NCI-H2171 treated with DMSO at 0.1 percent for 48 hours (cell line): ENCODE data around the gene ITGA5.
A peak's percentile ranks its signal among the peaks of the same experiment; 100 is the strongest.
"Not testable (repeated sequence)": the region's sequence is repeated elsewhere in the genome, so short reads cannot be mapped to it uniquely, and the experiment has no call there.

ENCODE experiments used
- DNase-seq: peaks from one replicate; lab custom pipeline; 2025; lab: John Stamatoyannopoulos, UW

Gene ITGA5

DNA sequence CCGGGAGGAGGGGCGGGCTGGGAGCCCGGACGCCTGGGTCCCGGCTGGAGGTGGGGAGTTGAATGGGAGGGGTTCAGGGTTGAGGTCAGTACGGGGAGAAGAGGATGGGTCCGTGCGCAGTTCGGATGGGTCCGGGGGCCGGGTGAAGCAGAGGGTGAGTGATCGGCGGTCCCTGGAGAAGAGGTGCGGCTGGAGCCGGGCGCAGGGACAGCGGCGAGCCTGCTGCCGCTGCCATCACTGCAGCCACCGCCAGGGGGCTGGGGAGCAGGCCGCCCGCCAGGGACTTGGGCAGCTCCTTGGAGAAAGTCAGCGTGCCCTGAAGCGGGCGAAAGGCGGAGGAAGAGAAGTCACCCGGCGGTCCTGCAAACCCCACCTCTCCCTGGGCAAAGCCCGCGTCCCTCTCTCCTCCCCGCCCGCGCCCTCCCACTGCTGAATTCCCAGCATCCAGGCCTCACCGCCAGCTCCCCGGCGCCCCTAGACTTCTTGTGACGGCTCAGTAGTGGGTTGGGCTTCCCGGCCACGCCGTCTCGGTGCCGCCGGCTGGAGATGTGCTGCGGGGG, 48.8 kb downstream of the ITGA5 start:
- no peak for DNase-seq

DNA sequence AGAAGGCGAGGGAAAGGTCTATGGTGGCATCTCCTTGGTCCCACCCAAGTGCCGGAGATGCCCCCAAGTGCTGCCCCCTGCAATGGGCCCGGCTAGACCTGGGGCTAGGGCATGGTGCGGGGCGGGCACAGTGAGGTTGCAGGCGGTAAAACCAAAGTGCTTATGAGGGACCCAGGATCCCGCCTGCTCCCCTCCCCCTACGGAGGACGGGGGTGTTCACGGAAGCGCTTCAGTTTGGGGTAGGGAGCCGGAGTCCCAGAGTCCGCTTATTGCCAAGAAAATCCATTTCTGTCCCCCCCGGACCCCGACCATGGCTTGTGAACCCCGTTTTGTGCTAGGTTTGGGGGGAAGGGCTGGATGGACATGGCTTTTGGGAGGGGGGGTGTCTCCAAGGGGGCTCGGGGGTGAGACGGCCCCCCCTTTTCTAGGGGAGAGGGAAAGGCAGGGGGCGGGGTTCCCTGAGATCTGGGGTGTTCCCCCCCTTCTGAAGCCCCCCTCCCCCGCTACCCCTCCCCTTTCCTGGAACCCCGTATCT, 49.4 kb downstream of the ITGA5 start:
- DNase-seq = no peak

DNA sequence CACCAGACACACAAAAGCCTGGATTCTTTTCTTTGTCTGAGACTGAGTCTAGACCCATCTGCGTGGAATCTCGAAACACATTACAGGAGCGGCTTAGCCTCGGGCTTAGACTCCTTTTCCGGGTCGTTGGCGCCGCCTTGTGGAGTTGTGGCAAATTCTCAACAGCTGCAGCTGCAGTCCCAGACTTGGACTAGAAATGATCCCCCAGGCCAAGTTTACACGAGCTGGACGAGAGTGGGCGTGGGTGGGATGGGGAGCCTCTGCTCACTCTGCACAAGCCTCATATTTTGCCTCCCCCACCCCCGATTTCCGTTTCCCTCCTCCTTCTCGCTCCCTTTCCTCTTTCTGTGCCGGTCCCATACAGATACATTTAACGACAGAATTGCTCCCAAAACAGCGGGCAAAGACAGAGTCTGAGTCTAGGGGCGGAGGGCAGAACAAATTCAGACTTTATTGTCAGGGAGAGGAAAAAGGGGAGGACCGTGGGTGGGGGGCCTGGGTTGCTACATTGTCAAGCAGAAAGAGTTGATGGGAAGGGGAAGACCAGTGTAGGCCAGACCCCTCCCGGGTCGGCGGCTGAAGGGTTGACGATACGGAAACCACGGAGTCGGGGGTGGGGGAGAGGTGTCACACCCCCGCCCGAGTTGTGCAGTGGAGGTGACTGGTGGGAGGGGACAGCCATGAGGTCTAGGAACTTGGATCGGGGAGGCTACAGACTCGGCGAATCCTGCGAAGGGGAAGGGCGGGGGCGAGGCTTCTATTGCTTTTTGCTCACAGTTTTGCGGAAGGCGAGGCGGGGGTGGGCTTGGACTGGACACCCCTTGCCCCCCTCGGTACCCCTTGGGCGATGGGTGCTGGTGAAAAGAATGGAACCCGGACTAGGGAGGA, 50.1 kb downstream of the ITGA5 start:
- peak; percentile 82 for DNase-seq

DNA sequence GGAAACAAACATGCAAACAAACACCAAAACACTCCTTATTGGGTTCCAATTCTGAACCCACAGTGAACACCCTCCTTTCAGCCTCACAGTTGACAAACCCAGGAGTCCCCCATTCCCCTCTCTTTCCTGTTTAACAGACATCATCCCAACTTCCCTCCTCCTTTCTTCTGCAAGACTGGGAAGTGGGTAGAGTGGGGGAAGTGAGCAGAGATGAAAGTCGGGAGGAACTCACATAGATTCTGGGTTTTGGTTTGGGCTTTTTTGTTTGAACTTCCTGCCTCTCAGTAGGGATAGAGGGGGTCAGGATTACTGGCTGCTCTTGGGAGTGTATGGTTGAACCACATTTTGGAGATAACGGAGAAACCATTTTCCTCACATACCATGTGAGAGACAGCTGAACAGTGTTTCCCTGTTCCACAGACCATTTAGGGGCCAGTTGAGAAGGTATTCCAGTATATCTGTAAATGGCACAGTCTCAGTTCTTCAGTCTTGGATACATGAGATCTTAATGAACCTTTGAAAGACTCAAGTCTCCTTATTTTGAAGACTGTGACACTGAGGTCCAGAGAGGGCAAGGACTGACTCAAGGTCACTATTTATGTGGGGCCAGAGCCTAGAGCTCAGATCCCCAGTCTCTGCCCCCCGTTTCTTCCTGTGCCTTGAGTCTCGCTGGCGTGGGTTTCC, 50.9 kb downstream of the ITGA5 start:
- DNase-seq = no peak

DNA sequence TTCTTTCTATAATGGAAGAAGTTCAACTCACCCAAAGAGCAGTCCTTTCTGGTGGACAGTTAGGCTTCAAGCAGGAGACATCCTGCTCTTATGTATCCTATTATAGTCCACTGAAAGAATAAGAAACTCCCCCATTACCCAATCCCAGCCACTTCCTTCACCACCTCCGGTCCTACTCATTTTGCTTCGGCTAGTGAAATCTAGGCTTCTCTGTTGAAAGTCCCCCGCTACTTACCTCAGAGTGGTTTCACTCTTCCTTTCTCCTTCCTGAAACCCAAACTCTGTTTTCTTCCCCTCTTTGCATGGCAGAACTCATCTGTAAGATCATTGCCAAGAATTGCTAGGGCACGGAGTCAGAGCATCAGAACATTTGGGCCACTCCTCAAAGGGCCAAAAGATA, 54.7 kb downstream of the ITGA5 start, which contains the start of gene GPR84:
TSS of gene GPR84 (minus strand) at position 74 of the 400 bp plus-strand sequence. CDS start 635 bp downstream, outside the sequence.
- no peak for DNase-seq

DNA sequence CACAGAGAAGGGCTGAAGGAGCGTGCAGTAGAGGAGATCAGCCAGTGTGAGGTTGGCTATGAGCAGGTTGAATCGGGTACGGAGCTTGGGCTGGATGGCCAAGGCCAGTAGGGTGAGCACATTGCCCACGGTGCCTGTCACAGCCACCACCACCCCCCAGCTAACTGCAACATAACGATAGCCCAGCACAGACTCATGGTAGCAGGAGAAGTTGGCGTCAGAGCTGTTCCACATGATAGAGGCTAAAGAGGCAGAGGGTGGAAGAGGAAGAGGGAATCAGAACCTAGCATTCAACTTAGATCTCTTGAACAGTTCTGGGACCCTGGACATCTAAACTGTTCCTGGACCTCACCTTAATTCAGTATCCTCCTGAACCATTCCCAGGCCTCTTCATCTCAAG, 55.4 kb downstream of the ITGA5 start:
- DNase-seq = no peak

DNA sequence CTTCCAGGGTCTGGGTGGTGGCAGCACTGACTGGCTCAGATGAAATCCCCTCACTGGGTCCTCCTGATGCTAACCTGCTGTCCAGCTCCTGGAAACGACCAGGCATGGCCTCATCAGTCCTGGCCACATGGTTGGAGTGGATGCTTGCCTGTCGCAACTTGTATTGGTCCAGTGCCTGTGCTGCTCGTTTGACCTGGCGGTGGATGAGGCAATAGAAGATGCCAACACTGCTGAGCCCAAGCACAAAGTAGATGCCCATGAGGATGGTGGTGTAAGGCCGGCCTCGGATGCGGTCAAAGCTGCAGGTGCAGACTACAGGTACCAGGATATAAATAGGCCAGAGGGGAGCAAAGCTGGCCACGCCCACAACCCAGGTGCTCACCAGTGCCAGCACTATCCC, 56.0 kb downstream of the ITGA5 start:
- DNase-seq = no peak

DNA sequence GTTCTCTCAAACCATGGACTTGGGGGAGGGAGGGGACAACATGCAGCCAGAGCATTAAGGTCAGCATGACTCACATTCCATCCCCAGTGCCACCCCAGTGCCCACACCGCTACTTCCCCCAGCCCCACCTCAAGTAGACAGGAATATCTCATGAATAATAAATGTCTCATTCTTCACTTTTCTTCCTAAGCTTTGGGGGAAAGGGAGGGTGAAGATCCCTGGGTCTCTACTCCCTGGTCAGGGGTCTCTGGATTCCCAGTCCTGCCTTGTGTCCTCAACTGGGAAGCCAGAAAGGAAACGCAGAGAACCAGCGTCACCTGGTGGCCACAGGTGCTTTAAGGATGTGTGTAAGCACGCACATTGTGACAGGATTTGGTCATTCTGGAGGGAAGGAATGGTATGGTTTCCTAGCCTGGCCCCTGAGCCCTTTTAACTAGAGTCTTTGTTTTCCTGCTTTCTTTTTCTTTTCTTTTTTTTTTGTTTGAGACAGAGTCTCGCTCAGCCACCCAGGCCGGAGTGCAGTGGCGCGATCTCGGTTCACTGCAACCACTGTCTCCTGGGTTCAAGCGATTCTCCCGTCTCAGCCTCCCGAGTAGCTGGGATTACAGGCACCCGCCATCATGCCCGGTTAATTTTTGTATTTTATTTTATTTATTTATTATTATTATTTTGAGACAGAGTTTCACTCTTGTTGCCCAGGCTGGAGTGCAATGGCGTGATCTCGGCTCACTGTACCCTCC, 58.2 kb downstream of the ITGA5 start:
- DNase-seq = peak; percentile 70

DNA sequence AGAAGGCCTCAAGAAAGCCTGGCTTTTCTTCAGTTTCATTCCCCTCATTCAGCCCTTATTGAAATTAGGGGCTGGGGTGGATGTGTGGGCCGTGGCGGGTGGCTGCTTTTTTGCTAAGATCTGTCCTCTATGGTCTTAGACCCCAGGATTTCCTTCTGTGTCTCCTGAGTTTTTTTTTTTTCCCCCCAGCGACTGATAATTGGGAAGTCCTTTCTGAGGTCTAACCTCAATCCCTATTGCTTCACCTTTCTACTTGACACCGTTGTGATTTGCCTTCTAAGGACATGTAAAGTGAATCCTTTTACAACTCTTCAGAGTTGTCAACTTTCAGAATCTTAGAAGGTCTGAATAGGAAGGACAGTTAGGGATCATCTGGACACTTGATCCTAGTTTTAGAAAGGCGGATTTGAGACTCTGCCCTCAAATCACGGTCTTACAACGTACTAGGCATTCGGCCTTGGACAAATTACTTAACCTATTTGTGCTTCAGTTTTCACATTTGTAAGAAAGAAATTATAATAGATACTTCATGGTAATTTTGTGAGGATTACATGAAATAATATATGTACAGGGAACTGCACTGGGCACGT, 59.2 kb downstream of the ITGA5 start:
- peak; percentile 56 for DNase-seq

DNA sequence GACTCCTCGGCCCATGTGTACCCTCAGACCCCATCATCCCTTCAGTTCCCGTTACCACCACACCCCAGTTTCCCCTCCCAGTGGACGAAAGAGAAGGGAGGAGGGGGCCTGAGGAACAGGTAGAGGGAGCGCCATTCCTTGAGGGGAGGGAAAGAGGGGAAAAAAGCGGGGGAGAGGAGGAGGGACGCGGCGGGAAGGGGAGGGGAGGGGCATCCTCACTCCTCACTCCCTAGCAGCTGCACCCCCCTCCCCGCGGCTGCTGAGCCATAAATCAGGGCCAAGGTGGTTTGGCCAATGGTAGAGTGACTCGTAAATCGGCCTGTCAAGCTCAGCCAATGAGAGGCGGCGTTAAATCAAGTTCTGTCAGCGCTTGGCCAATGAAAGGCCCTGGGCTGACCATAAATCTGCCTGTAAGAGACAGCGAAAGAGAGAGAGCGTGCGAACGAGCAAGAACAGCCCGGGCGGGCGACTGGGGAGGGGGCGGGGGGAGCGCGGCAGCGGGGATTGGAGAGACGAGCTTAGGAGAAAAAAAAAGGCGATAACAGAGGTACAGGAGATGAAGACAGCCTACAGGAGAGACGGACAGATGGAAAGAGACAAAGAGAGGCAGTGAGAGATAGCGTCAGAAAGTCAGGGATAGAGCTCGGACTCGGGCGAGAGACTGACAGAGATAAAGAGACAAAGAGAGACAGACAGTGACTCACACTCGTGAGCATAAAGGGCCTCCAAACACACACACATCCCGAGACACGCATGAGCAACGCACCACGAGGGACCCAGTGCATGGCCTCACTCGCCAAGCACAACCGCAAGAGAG, 59.9 kb downstream of the ITGA5 start:
- peak; percentile 100 for DNase-seq

DNA sequence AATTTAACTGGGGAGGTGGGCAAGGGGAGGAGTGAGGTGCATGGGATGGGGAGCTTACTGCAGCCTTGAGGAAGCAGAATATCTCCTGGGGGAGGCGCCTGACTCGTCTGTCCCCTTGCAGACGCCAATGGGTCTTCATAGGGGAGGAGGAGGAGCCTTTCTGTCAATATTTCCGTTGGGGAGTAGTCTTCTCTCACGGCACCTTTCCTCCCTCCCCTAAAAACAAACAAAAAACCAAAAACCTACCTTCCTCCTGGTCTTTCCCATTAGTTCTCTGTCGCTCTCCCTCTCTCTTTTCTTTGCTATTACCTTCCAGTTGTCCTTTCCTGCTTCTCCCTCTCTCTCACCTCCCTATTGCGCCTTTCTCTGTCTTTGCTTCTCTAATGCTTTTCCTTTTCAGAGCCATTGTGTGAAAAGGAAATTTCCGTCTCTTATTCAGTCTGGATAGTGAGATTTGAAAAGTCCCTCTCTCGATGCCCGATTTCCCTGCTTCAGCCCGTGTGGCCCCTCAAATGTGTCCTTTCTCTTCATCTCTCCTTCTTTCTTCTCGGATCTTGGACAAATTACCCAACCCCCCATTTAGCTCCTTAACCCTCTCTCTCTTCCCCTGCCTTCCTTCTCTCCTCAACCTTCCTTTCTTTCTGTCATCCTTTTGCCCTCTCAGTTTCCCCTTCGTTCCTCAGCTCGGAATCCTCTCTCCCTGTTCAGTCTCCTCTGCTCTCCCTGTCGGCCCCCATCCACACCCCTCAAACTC, 60.7 kb downstream of the ITGA5 start:
- peak; percentile 43 for DNase-seq

DNA sequence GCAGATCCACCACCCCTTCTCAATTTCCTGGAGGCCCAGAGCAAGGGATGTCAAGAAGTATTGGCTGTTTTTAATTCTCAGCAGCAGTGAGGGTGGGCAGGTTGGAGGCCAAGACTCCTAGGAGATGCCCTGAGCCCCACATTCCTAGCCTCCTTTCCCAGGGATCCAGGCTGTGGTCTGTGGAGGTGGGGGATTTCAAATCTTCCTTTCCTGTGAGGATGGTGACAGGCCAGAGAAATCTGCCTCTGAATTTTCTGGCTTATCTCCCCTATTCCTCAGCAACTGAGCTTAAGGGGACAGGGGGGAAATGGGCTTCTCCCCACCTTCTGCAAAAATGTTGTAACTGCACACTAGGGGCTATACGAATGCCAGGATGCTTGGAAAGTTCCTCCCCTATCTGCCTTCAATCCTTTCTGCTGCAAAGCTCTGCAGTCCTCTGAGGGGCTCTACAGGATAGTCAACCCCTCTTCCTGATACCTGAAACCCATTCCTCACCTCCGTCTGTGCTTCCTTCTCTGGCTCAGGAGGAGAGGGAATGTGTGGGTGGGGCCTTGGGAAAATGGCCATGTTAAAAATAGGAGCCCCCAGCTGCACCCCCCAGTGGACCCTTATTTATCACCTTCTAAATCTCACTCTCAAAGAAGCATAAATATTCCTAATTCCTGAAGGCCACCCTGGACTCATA, 61.4 kb downstream of the ITGA5 start:
- no peak for DNase-seq

DNA sequence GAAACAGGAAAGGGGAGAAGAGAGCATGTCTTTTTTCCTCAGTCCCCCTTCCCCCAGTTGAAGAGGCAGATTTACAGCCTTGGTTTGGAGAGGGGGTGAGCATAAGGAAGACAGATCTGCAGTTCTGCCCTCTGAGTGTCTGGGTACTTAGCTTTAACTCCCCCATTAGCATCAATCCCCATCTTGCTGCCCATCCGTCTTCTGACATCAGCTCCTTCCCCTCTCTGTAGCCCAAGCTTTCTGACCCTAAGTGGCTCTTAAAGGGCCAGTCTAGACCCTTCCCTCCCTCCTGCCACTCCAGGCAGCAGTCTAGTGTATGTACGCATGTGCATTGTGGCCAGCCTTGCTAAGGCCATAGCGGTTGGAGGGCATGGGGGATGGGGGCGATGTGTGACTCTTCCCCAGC, 62.1 kb downstream of the ITGA5 start:
- no peak for DNase-seq

DNA sequence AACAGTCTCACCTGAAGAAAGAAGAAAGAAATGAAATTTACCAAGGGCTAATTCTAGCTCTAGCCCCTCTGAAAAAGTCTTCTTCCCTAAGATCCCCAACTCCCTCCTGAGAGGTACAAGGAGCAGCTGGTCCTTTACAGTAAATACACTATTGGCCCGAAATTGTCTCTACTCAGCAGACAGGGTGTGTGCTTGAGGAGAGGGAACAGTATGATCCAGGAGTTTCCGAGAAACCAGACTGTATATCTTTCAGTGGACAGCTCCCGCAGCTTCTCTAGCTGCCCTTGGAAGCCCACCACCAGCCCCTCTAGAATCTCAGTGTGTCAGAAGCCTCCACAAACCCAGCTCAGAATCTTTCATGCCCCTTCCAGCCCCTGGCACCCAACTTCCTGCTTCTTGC, 62.8 kb downstream of the ITGA5 start:
- no peak for DNase-seq

DNA sequence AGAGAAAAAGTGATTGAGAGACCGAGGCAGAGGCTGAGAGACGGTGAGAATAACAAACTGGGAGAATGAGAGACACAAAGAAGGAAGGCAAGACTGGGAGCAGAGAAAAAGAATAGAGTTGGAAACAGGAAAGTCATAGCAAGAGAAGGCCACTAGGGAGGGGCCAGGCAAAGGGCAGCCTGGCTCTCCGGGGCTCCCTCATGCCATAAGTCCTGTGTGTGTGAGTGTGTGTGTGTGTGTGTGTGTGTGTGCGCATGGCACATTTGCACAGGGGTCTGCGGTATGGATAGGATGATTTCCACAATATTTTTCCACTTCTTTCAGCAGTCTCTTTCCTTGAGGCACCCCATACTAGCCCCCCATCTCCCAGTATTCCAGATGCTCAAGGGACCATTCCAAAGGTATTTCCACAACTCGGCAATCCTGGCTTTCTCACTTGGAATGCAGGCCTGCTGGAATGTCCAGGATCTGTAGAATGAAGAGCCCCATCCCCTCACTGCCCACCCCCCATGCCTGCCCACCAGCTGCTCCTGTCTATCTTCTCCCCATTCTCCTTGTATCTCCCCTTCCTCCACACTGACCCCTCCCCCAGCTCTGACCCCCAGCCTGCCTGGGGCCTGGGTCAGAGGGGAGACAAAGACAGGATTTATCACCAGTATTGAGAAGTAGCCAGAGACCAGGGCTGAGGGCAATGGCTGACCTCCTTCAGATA, 63.8 kb downstream of the ITGA5 start:
- no peak for DNase-seq

DNA sequence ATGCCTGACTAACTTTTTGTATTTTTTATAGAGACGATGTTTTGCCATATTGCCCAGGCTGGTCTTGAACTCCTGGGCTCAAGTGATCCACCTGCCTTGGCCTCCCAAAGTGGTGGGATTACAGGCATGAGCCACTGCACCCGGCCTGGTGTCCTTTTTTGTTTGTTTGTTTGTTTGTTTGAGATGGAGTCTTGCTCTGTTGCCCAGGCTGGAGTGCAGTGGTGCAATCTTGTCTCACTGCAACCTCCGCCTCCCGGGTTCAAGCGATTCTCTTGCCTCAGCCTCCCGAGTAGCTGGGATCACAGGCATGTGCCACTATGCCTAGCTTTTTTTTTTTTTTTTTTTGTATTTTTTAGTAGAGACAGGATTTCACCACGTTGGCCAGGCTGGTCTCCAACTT, 64.8 kb downstream of the ITGA5 start:
- not testable (repeated sequence) for DNase-seq

DNA sequence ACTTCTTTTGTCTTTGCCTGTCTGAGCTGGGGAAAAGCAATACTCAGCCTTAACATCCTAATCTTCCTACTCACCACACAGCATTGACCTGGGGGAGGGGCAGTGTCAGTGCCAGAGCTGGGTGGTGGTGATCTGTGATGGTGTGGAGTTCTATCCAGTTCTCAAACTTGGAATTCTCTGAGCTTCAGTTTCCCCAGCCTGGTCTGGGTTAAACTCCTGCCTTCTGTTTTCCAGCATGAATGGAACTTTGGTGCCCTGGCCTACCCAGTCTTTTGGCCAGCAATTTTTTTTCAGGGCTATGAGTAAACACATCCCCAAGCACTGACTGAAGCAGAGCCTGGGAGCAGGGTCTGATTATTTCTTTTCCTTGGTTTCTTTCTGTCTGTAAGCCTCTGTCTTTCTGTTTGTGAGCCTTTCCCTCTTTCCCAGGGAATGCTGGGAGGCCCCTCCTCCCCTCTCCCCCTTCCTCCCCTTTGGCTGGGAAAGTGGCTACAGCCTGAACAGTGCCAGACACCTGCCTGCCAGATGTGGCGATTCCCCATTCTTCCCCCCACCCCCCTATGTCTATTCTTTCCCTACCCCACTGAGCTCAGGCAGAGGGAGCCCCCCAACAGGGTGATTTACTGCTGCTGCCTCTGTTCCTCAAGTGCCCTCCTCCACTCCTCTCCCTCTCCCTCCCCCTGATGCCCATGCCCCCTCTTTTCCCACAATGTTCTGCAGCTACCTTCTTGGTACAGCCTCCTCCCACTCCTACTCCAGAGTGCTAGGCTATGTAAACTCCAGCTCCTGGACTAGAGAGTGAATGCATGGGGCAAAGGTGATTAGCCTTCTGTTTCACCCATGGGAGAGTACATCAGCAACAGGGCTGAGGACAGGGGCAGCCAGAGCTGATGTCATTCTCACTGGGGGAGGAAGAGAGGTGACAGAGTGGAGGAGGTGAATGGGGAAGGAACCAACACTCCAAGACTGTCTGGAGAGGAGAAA, 65.9 kb downstream of the ITGA5 start:
- peak; percentile 76 for DNase-seq
